HPDE6-E6E7 (cell line): ENCODE measurements around the gene TMEM11.
"Not testable (repeated sequence)": the region's sequence is repeated elsewhere in the genome, so short reads cannot be mapped to it uniquely, and the experiment has no call there.

ENCODE experiments used
- DNase-seq: peaks from one replicate; pipeline ENCODE4 v3.0.0; 2011; ENCODE audit warnings: missing footprints; ENCODE audit errors: extremely low spot score

Gene TMEM11

GRCh38 chr17:21242026-21242697 is 28.2 kb upstream of the TMEM11 start:
- DNase-seq: no peak

DNA sequence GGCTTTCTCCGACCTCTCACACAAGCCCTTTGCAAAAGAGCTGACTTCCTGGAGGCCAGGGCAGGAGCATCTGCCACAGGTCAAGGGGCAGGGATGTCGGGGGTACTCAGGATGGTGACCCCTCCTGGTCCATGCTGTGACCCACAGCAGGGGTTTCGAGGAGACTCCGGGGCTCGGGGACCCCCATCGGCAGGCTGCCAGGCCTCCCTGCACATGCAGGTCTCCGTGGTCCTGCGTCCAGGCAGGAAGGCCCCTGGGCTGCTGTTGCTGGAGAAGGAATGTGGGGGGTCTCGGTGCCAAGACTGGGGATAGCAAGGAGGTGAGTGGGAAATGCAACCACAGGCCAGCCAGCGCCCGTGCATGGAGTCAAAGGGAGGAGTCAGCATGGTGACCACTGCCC is 27.6 kb upstream of the TMEM11 start:
- no peak for DNase-seq

- DNase-seq: no peak
Measured at GRCh38 chr17:21240369-21241055, 26.6 kb upstream of the TMEM11 start.

DNA sequence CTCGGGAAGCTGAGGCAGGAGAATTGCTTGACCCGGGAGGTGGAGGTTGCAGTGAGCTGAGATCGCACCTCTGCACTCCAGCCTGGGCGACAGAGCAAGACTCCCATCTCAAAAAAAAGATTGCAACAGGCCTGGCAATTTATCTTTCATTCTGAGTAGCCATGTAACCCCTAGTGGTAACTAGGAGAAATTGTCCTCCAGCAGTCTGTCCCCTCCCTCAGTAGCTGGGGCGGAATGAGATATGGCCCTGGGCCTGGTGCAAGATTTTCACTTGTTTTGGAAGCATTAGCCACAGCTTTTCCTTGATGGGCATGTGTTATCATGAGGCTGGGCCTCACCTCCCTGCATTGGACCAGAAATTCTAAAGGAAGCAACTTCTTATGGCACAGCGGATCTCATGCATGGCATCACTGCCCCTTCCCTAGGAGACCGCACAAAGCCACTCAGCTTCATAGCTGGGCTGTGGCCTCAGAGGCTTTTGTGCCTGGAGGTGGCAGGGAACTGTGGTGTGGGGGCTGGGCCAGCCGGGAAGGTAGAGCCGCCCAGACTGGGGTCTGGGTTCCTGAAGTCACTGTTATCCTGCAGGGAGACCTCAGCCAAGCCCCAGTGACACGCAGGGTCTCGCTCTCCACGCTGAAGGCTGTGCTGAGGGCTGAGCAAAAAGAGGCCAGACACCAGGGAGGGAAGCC is 25.9 kb upstream of the TMEM11 start:
- no peak for DNase-seq

DNA sequence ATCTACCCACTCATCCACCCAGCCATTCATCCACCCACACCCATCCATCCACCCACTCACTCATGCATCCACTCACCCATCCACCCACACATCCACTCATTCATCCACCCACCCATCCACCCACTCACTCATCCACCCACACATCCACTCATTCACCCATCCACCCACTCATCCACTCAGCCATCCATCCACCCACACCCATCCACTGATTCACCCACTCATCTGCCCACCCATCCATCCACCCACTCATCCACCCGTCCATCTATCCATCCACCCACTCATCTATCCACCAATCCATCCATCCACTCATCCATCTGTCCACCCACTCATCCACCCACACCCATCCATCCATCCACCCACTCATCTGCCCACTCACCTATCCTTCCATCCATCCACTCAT is 22.0 kb upstream of the TMEM11 start:
- DNase-seq: no peak

DNA sequence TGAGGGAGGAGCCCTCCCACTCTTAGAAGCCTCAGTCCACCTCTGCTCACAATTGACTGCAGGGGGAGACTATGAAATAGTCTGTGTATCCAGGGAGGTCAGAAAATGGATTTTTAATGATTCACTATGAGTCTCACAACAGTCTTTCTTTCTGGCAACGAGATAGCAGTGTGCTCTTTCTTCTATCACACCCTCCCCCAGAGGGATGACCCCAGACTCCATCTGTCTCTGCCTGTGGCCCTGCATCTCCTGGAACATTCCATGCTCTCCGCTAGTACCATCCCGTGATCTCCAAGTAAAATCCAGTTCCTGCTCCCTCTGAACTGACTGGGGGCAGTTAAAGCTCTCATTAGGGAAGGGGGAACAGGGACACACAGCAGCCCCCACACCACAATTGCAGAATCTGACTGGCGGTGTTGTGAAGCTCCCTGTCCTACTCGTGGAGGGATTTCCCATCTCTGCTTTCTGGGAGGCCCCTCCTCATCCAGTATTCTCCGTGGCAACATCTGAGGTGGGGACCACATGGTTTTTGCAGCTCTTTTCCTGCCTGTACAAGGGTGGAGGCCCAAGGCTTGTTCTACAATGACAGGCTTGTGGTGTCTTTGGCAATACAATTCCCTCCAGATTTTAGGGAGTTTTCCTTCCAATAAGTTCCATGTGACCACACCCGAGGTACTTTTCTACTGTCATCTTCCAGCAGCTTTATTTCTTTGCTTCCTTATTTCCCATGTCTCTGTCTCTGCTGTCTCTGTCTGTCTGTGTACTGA is 19.8 kb upstream of the TMEM11 start:
- DNase-seq: no peak

- no peak for DNase-seq
Measured at GRCh38 chr17:21232033-21232749, 18.2 kb upstream of the TMEM11 start.

DNA sequence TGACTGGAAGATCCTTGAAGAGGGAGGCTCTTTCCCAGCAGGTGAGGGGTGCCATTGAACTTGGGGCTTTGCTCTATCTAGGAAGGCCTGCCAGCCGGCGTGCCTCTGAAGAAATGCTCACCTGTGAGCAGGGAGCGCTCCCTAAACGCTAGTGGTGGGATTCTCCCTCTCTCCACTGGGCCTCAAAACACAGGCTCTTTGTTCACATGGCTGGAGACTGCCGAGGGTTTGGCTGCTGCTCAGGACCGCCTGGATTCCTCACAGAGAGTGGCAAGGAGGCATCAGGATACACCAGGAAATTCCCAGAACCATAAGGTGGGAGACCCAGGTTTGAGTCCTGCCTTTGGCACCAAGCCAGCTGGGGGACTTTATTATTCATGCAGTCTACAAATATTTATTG is 17.6 kb upstream of the TMEM11 start:
- no peak for DNase-seq

DNA sequence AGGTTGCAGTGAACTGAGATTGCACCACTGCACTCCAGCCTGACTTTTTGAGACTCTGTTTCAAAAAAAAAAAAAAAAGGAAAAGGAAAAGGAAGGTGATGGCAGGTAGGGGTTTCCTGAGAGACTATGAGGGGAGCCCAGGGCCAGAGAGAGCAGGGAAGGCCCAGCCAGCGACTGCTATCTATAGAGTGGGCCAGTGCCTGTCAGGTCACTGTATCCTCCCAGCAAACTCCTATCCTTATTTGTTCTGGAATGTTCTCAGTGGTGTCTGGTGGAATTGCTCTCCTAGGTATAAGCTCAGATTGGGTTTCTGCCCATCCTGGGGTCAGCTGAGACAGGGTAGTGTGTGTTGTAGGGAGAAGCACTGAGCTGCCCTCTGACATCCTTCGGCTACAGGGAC is 14.9 kb upstream of the TMEM11 start:
- no peak for DNase-seq

GRCh38 chr17:21228111-21228510 is 14.2 kb upstream of the TMEM11 start:
- DNase-seq: no peak

DNA sequence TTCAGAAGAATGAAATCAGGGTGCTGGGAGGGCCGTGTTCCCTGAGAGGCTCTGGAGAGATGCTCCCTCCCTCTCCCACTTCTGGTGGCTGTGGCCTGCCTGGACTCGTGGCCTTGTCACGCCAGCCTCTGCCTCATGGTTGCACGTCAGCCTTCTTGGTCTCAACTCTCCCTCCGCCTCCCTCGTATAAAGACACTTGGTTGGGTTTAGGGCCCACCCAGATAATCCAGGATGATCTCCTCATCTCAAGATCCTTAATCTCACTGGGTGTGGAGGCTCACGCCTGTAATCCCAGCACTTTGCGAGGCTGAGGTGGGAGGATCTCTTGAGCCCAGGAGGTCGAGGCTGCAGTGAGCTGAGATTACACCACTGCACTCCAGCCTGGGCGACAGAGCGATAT is 13.3 kb upstream of the TMEM11 start:
- not testable (repeated sequence) for DNase-seq

- DNase-seq: no peak
Measured at GRCh38 chr17:21223086-21223485, 9.1 kb upstream of the TMEM11 start.

DNA sequence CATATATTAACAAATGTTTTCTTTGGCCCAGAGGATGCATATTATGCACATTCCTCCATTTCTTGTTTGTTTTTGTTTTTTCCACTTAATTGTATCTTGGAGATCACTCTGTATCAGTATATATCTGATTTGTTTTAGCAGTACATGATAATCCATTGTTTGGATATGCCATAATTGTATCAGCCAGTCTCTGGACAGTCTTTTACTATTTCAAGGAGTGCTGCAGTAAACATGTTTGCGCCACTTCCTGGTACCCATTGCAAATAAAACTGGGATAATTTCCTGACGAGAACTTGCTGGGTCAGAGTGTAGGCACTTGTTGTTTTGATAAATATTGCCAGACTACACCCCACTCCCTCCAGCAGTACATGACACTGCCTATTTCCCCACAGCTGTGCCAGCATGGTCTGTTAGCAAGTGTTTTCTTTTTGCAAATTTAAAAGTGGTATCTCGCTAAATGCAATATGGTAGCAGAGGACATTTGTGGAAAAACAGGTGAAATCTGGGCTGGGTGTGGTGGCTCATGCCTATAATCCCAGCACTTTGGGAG is 4.9 kb upstream of the TMEM11 start:
- DNase-seq: no peak

GRCh38 chr17:21218101-21218500 is 4.1 kb upstream of the TMEM11 start:
- no peak for DNase-seq

DNA sequence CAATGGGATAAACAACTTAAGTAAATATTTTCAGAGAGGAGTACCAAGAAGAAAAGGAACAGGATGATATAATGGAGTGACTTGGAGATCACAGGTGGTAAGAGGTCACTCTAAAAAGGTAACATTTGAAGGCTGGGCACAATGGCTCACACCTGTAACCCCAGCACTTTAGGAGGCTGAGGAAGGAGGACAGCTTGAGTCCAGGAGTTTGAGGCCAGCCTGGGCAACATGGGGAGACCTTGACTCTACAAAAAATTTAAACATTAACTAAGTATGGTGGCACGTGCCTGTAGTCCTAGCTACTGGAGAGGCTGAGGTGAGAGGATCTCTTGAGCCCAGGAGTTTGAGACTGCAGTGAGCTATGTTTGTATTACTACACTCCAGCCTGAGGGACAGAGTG is 3.4 kb upstream of the TMEM11 start:
- DNase-seq: no peak

GRCh38 chr17:21215935-21216334 is 2.0 kb upstream of the TMEM11 start:
- DNase-seq: peak; percentile 47

- peak; percentile 34 for DNase-seq
Measured at GRCh38 chr17:21214777-21215541, 998 bp upstream of the TMEM11 start.

DNA sequence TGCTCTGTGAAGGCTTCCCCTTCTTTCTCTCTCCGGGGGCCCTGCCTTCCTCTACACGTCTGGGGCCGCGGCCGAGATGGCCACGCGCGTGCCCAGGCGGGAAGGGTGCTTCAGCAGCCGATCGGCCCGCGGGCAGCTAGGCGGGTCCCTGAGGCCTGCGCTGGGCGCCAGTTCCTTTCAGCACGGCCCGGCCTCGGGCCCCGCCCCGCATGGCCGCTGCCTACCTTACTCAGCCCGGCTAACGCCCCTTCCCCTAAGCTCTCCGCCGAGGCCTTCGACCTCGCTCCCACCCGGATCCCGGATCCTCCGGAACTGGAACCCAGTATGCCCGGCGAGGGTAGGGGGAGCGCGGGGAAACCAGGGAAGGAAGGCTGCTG is 335 bp downstream of the TMEM11 start:
- DNase-seq: peak; percentile 21

DNA sequence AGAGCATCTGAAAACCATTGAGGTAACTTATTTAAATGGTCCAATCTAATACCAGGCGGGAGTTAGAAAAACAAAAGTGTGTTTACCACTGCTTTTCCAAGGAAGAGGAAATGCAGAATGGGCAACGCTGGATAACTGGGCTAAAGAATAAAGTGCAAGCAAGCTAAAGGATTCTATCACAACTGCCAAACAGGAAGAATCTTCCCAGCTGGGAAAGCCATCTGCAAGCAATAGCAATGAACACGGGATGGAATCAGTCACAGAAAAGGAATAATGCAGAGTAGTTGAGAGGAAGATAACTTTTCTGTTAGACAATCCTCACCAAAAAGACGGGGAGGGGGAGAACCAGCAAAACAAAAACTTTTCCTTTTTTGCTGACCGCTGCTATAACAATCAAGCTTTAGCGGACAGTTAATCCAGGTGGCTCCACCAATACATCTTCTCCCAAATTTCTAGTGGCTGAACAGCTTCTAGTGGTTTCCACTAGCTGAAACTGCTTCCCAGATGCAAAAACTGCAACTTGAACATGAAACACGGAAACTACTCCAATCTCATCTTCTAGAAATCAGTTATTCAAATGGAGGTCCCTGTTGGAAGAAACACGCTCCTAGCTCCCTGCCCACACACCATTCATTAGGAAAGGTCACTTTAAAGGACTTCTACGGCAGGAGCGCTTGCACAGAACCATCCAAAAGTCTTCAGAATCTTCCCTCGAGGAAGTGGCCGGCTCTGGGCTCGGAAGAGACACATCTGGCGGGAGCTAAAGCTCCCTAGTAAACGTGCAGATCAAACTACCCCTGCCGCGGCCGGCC is 929 bp downstream of the TMEM11 start:
- no peak for DNase-seq
